Measurements from ENCODE around the gene ME1.

DNA sequence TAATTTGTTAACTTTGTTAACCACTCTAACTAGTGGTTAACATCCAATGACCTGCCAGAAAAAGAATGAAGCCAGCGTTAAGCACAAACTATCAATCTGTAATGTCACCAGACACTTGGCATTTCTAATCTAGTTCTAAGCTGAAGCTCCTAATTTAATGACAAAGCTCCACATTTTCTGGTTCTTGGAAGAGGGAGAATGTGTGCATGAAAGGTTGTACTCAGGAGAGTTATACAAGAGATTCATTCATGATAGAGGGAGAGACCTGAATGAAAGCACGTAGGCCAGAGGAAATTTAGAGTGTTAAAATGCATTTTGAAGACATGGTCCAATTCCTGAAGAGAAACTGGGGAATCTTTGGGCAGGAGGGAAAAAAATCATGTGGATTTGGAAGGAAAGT, 8.3 kb upstream of the ME1 start:
- TF ChIP-seq CTCF (IDR thresholded peaks at IDR 0.05) (no peak), POLR2AphosphoS5 (IDR thresholded peaks at IDR 0.05; ENCODE audit: insufficient read depth in 1 of 2, low read depth in 1 of 2) (no peak), POLR2A (IDR thresholded peaks at IDR 0.05) (no peak)

All from vagina (tissue), 2 donors.